GM13976 (cell line): ENCODE data around the gene AKAP8.

Source experiments
- DNase-seq: peaks from one replicate; pipeline ENCODE4 v3.0.0; 2012; ENCODE audit warnings: low spot score
- CTCF ChIP-seq: IDR thresholded peaks from 2 replicates; pipeline ENCODE4 v1.5.1; 2012; ENCODE audit warnings: borderline replicate concordance, mild to moderate bottlenecking; ENCODE audit not compliant: insufficient read depth; ENCODE audit errors: extremely low read depth, missing control alignments, control extremely low read depth
- in situ Hi-C: fragments of 300-500 bp; cut with MboI; formaldehyde crosslinking; loops from one replicate; pipeline ENCODE4 v1.12.0; 2022; ENCODE audit warnings: low sequenced_read_pairs, mixed read lengths, inconsistent platforms; ENCODE audit not compliant: unreplicated experiment

Gene AKAP8

DNA sequence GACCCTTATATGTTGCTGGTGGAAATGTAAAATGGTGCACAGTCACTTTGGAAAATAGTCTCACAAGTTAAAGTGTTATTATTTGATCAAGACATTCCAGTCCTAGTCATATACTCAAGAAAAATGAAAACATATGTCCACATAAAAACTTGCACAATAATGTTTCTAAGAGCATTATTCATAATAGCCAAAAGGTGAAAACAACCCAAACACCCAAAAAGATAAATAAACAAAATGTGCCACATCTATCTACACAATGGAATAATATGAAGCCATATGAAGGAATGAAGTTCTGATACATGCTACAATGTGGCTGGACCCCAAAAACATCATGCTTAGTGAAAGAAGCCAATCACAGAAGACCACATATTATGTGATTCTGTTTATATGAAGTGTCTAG lies 14.4 kb upstream of the AKAP8 start:
- in situ Hi-C loops = no loop called here
- no peak for DNase-seq
- TF ChIP-seq CTCF = no peak

DNA sequence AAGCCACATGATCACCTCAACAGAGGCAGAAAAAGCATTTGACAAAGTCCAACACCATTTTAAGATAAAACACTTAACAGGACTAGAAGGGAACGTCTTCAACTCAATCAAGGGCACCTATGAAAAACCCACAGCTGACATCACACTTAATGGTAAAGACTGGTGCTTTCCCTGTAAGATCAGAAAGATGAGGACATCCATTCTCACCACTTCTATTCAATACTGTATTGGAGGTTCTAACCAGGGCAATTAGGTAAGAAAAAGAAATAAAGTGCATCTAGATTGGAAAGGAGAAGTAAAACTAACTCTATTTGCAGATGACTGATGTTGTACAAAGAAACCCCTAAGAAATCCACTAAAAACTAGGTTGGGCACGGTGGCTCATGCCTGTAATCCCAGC lies 11.2 kb upstream of the AKAP8 start:
- in situ Hi-C loops = no loop called here
- DNase-seq = no peak
- TF ChIP-seq CTCF = no peak

DNA sequence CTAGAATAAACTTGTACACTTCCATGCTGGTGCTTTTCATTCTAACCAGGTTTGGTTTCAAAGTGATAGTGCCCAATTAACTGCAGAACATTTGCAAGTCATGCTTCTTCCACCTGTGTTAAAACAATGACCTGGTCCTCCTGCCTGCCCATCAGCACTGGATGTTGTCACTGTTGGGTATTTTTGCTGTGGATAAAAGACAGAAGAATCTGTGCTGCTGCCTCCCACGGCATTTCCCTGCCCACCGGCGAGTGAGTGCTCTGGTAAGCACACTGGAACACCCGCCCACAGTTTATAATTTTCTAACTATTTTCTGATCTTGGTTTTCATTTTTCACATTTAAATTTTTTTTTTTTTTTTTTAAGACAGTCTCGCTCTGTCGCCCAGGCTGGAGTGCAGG lies 2.3 kb upstream of the AKAP8 start:
- no peak for TF ChIP-seq CTCF
- in situ Hi-C loops = no loop called here
- no peak for DNase-seq

DNA sequence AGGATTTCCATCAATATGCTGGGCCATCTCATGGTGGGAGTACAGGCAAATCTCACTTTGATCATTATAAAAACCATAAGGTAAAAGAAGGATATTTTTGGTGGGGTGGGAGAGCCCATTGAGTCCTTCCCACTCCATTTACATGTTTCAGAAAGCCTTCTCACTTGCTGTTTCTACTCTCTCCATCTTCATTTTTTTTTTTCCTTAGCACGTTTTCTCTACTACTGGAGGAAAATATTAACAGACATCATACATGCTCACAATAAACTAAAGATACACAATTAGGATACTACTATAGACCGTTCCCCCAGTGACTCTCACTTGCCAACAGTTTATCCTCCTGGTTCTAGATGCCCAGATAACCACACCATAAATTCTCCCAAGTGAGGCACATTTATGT lies 1.8 kb upstream of the AKAP8 start:
- TF ChIP-seq CTCF = no peak
- in situ Hi-C loops = no loop called here
- no peak for DNase-seq

- no peak for TF ChIP-seq CTCF
- peak; percentile 72 for DNase-seq
- in situ Hi-C loops = no loop called here
Measured at GRCh38 chr19:15379999-15380647, 536 bp upstream of the AKAP8 start.

DNA sequence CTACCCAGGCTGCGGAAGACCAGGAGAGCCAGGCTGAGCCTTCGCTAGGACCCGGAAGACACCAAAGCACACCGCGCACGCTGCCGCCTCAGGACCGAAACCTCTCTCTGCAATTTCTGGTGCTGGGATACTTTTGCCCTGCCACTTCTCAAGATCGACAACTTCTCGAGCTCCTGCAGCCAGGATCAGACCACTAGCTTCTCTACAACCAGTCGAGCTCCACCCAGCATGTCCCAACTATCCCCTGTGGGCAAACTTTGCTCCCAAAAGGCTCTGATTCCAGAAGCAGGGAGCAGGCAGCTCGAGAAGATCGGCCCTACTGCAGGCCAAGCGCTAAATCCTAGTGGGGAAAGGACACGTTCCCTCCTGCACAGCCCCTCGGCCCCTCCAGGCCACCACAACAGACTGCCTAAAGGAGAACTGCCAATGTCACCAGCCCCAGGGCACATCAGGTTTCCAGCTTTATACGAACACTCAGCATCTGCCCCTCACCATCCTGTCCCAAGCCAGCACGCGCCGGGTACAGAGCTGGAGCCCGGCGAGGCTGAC lies 979 bp downstream of the AKAP8 start:
- DNase-seq = peak; percentile 80
- in situ Hi-C loops = no loop called here
- no peak for TF ChIP-seq CTCF
